Fibroblast of lung (primary cell): ENCODE measurements around the gene INSYN2B. TPM values are rescaled to one million over a fixed set of nuclear protein-coding genes. Genes with fewer than 3 reads are reported as not detected.

Experiments used
- DNase-seq, 2 donors: peaks; one replicate each; pipeline versions ENCODE4 v3.0.0 to v3.0.0-alpha.2; 2010; ENCODE audit warnings: low read depth in 2 of 2
- H2AFZ ChIP-seq: 2 replicates; pipeline ENCODE4 v1.5.1; 2012; ENCODE audit warnings: low read length, control low read depth, inconsistent platforms
- H3K27ac ChIP-seq: 2 replicates; pipeline ENCODE4 v1.5.1; 2011; ENCODE audit warnings: low read length, control low read depth; ENCODE audit not compliant: insufficient read depth
- H3K27me3 ChIP-seq: 2 replicates; pipeline ENCODE4 v1.5.1; 2011; ENCODE audit warnings: mild to moderate bottlenecking, low read length; ENCODE audit not compliant: control insufficient read depth, insufficient read depth
- H3K36me3 ChIP-seq: 2 replicates; pipeline ENCODE4 v1.5.1; 2011; ENCODE audit warnings: low read length; ENCODE audit not compliant: control insufficient read depth, insufficient read depth
- H3K4me1 ChIP-seq: 2 replicates; pipeline ENCODE4 v1.5.1; 2011; ENCODE audit warnings: low read length; ENCODE audit not compliant: control insufficient read depth, insufficient read depth; ENCODE audit errors: extremely low read depth
- H3K4me2 ChIP-seq: 2 replicates; pipeline ENCODE4 v1.5.1; 2011; ENCODE audit warnings: low read length, control low read depth; ENCODE audit not compliant: insufficient read depth; ENCODE audit errors: extremely low read depth
- H3K4me3 ChIP-seq, 4 experiments: fragments of 200-600 bp in 1 of 4; sonication (generic) in 1 of 4; replicated peaks in 1 of 4; 2 replicates each; pipeline ENCODE4 v1.5.1; 2011 to 2016; ENCODE audit warnings: low read length in 4 of 4, low read depth in 3 of 4, mild to moderate bottlenecking in 3 of 4, control low read depth in 2 of 4, inconsistent platforms in 1 of 4, mixed read lengths in 1 of 4; ENCODE audit not compliant: insufficient read depth in 1 of 4; ENCODE audit errors: control extremely low read depth in 1 of 4
- H3K79me2 ChIP-seq: 2 replicates; pipeline ENCODE4 v1.5.1; 2012; ENCODE audit warnings: mild to moderate bottlenecking, low read length, inconsistent platforms; ENCODE audit not compliant: control insufficient read depth, insufficient read depth
- H3K9ac ChIP-seq: 2 replicates; pipeline ENCODE4 v1.5.1; 2011; ENCODE audit warnings: mild to moderate bottlenecking, low read length, control low read depth; ENCODE audit not compliant: insufficient read depth
- H3K9me3 ChIP-seq: 2 replicates; pipeline ENCODE4 v1.5.1; 2012; ENCODE audit warnings: low read depth, low read length; ENCODE audit not compliant: control insufficient read depth, insufficient read depth
- H4K20me1 ChIP-seq: 2 replicates; pipeline ENCODE4 v1.5.1; 2011; ENCODE audit warnings: low read length; ENCODE audit not compliant: control insufficient read depth, insufficient read depth; ENCODE audit errors: extremely low read depth
- EZH2 ChIP-seq: IDR thresholded peaks from 2 replicates; pipeline ENCODE4 v1.5.1; 2012; ENCODE audit warnings: low read length, control low read depth, mild to moderate bottlenecking; ENCODE audit errors: missing control alignments
- polyA plus RNA-seq, 2 donors: library from polyadenylated mRNA; depleted of rRNA in 1 of 2; stranded (reverse) in 1 of 2; unstranded in 1 of 2; fragments of >200 nt; gene quantifications; 2 replicates each; pipeline ENCODE4 v1.2.1, GENCODE V29; 2011 to 2012; ENCODE audit warnings: missing spikeins in 1 of 2
- total RNA-seq: library from RNA; depleted of rRNA; stranded (reverse); fragments of >200 nt; gene quantifications from 2 replicates; pipeline ENCODE4 v1.2.1, GENCODE V29; 2014
- TF ChIP-seq, protein P1 (sequence below), 2 donors: IDR thresholded peaks in 1 of 2; conservative IDR thresholded peaks in 1 of 2; 1 replicate in 1 of 2; 2 replicates in 1 of 2; pipeline ENCODE4 v1.5.1; 2011 to 2012; ENCODE audit warnings: low read length in 2 of 2, control low read depth in 1 of 2, inconsistent platforms in 1 of 2, low read depth in 1 of 2, mild to moderate bottlenecking in 1 of 2

Gene INSYN2B
- total and polyA plus RNA-seq, 2 donors (not counting 1 experiment from before 2014, with no cell fraction given) = 3.6 to 6.3 TPM

DNA sequence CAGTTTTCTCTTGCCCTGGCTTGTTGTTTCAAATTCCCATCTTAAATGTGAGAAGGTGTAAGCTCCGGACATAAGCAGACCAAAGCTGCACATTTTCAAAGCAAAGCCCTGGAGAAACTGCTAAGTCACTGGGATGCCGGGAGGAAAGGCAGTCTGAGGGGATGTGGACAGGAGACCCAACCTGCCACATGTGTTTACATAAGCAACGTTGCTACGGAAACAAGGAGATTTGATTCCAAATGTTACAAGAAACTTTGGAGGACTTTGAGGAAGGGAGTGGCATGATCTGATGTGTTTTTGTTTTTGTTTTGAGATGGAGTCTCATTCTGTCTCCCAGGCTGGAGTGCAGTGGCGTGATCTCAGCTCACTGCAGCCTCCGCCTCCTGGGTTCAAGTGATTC is 25.7 kb upstream of the INSYN2B start:
- Histone ChIP-seq H3K9me3 (no peaks in the 10 kb centered on the region), H3K27me3 (no peaks in the 10 kb centered on the region), H3K36me3 (no peaks in the 10 kb centered on the region), H3K4me2 (no peak overlapping the region), H3K9ac (no peak overlapping the region), H3K4me3 (no peak overlapping the region), H4K20me1 (no peaks in the 10 kb centered on the region), H3K27ac (no peak overlapping the region), H2AFZ (no peak overlapping the region), H3K79me2 (no peaks in the 10 kb centered on the region), H3K4me1 (no peaks in the 10 kb centered on the region)
- DNase-seq = peak in 1 of 2 donors; percentile 5
- TF ChIP-seq, protein P1, sequence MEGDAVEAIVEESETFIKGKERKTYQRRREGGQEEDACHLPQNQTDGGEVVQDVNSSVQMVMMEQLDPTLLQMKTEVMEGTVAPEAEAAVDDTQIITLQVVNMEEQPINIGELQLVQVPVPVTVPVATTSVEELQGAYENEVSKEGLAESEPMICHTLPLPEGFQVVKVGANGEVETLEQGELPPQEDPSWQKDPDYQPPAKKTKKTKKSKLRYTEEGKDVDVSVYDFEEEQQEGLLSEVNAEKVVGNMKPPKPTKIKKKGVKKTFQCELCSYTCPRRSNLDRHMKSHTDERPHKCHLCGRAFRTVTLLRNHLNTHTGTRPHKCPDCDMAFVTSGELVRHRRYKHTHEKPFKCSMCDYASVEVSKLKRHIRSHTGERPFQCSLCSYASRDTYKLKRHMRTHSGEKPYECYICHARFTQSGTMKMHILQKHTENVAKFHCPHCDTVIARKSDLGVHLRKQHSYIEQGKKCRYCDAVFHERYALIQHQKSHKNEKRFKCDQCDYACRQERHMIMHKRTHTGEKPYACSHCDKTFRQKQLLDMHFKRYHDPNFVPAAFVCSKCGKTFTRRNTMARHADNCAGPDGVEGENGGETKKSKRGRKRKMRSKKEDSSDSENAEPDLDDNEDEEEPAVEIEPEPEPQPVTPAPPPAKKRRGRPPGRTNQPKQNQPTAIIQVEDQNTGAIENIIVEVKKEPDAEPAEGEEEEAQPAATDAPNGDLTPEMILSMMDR (conservative IDR thresholded peaks at IDR 0.05 in 1 of 2, IDR thresholded peaks at IDR 0.05 in 1 of 2; ENCODE audit: low read depth in 1 of 2, low read length in 2 of 2) = no peak
- TF ChIP-seq EZH2 = no peak

DNA sequence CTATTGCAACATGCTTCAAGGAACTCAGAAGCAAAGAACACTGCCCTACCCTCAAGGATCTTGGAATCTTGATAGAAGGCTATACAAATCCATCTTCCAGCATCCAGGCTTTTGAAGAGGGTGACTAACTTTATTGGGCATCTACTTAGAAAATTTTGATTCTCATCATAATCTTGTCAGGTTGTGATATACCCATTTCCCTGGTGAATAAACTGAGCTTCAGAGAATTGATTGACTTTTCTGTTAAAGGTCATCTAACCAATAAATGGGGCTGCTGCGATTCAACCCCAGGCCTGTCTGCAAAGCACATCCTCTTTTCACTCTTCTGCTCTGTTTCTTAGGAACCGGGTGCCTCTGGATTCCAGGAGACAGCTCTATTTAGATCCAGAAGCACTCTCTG is 19.9 kb upstream of the INSYN2B start:
- no peaks in the 10 kb centered on the region for H3K36me3 ChIP-seq
- no peaks in the 10 kb centered on the region for H3K79me2 ChIP-seq
- no peak overlapping the region for H2AFZ ChIP-seq
- no peak overlapping the region for H3K9ac ChIP-seq
- no peaks in the 10 kb centered on the region for H4K20me1 ChIP-seq
- H3K4me2 ChIP-seq = no peak overlapping the region
- H3K27ac ChIP-seq = no peak overlapping the region
- TF ChIP-seq, protein P1 (conservative IDR thresholded peaks at IDR 0.05 in 1 of 2, IDR thresholded peaks at IDR 0.05 in 1 of 2; ENCODE audit: low read depth in 1 of 2, low read length in 2 of 2) = no peak
- TF ChIP-seq EZH2 = no peak
- no peaks in the 10 kb centered on the region for H3K9me3 ChIP-seq
- DNase-seq = no peak
- H3K4me3 ChIP-seq = no peak overlapping the region
- H3K27me3 ChIP-seq = no peaks in the 10 kb centered on the region
- no peaks in the 10 kb centered on the region for H3K4me1 ChIP-seq

DNA sequence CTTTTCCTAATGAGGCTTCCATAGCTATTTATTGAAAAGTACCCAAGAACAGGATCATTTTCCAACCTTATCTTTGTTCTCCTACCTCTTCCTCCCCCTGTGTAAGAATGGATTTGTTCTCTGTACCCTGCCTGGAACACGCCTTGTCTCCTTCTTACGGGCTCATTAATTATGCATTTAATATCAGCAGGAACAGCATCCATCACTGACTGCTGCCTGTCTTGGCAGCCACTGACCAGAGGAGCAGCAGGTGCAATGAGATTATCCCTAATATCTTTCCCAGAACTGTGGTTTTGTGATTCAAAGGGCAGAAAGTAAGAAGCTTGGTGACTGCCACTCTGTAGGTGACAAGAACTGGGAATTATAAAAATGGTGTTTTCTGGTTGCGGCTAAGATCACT is 19.3 kb upstream of the INSYN2B start:
- no peaks in the 10 kb centered on the region for H3K27me3 ChIP-seq
- no peak overlapping the region for H3K9ac ChIP-seq
- H3K4me3 ChIP-seq = no peak overlapping the region
- TF ChIP-seq, protein P1 (conservative IDR thresholded peaks at IDR 0.05 in 1 of 2, IDR thresholded peaks at IDR 0.05 in 1 of 2; ENCODE audit: low read depth in 1 of 2, low read length in 2 of 2) = no peak
- H3K36me3 ChIP-seq = no peaks in the 10 kb centered on the region
- H3K79me2 ChIP-seq = no peaks in the 10 kb centered on the region
- H3K27ac ChIP-seq = no peak overlapping the region
- no peaks in the 10 kb centered on the region for H4K20me1 ChIP-seq
- no peaks in the 10 kb centered on the region for H3K9me3 ChIP-seq
- no peak overlapping the region for H2AFZ ChIP-seq
- no peak overlapping the region for H3K4me2 ChIP-seq
- DNase-seq = no peak
- H3K4me1 ChIP-seq = no peaks in the 10 kb centered on the region
